Lung (tissue), 12 donors: ENCODE measurements around the gene THAP4. TPM values are rescaled to one million over a fixed set of nuclear protein-coding genes. Genes with fewer than 3 reads are reported as not detected.

ENCODE experiments used
- ATAC-seq: fragments of 200-7000 bp; cut with Tn5 transposase; one replicate; pipeline ENCODE4 v1.9.1; 2020; ENCODE audit warnings: moderate number of reproducible peaks; ENCODE audit not compliant: insufficient read depth, low FRiP score
- DNase-seq, 3 donors: peaks; one replicate each; pipeline ENCODE4 v3.0.0-alpha.2; 2013 to 2017
- H3K27ac ChIP-seq, 2 donors: one replicate each; pipeline ENCODE4 v1.5.1; 2013; ENCODE audit warnings: mild to moderate bottlenecking in 2 of 2, moderate library complexity in 2 of 2, control low read depth in 1 of 2, inconsistent platforms in 1 of 2, low read depth in 1 of 2, low read length in 1 of 2
- H3K27me3 ChIP-seq, 3 donors: one replicate each; pipeline ENCODE4 v1.5.1; 2013; ENCODE audit warnings: low read length in 2 of 3; ENCODE audit not compliant: control insufficient read depth in 3 of 3, insufficient read depth in 3 of 3
- H3K36me3 ChIP-seq, 4 donors: one replicate each; pipeline ENCODE4 v1.5.1; 2013; ENCODE audit warnings: low read length in 4 of 4, mild to moderate bottlenecking in 1 of 4, moderate library complexity in 1 of 4; ENCODE audit not compliant: control insufficient read depth in 4 of 4, insufficient read depth in 4 of 4
- H3K4me1 ChIP-seq, 5 donors: one replicate each; pipeline ENCODE4 v1.5.1; 2013; ENCODE audit warnings: low read length in 5 of 5, mild to moderate bottlenecking in 2 of 5, moderate library complexity in 1 of 5; ENCODE audit not compliant: control insufficient read depth in 5 of 5, insufficient read depth in 5 of 5
- H3K4me3 ChIP-seq: one replicate; pipeline ENCODE4 v1.5.1; 2013; ENCODE audit warnings: mild to moderate bottlenecking, control low read depth, moderate library complexity
- H3K9ac ChIP-seq, 2 donors: one replicate each; pipeline ENCODE4 v1.5.1; 2013; ENCODE audit warnings: low read length in 2 of 2, control low read depth in 1 of 2; ENCODE audit not compliant: insufficient read depth in 1 of 2
- H3K9me3 ChIP-seq, 4 donors: one replicate each; pipeline ENCODE4 v1.5.1; 2013; ENCODE audit warnings: low read length in 3 of 4, mild to moderate bottlenecking in 1 of 4, moderate library complexity in 1 of 4; ENCODE audit not compliant: control insufficient read depth in 4 of 4, insufficient read depth in 3 of 4
- WGBS, 2 donors: extraction: QIAGEN DNeasy Blood & Tissue Kit; methylation state at CpG; one replicate each; pipeline ENCODE4 v1.1.7; 2013; 5-methylcytosine and 5-hydroxymethylcytosine counted together
- polyA plus RNA-seq, 2 donors: library from polyadenylated mRNA; stranded (reverse); fragments of 200-250 nt; gene quantifications; one replicate each; pipeline ENCODE4 v1.2.1, GENCODE V29; 2013
- total RNA-seq, 2 donors: library from RNA; depleted of rRNA in 1 of 2; stranded (reverse); fragments of >200 nt in 1 of 2; gene quantifications; one replicate each; pipeline ENCODE4 v1.2.1, GENCODE V29; 2014 to 2021
- TF ChIP-seq, protein P1 (sequence below): IDR thresholded peaks from 2 replicates; pipeline ENCODE4 v1.5.1; 2012; ENCODE audit warnings: mild to moderate bottlenecking; ENCODE audit errors: control extremely low read depth, extremely low read depth
- donor health status: control.
- donor health status: control.
- donor health status: Bipolar disorder and iron deficiency.
- donor health status: healthy.
- donor health status: DM: yes; HTN: yes; CAD: no.

THAP4 gene
- total and polyA plus RNA-seq, 4 donors = 40.0 to 53.7 (median 45.0) TPM

DNA sequence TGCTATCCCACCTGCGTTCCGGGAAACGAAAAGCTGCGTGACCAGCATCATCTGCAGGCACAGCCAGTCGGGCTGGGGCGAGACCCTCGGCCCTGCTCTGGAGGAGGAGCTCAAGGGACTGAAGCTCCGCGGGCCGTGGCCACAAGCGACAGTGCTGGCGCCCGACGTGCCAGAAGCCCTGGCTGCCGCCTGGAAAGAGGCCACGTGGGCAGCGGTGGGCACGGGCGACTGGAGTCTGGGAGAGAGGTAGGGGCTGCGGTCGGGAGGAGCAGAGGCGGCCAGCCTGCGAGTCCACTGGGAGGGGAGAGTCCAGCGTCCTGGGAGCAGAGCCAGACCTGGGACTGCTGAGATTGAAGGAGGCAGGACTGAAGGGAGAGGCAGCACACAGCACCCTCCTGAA, 40.4 kb upstream of the THAP4 start:
- whole genome bisulfite sequencing, 2 donors = 90 to 97% methylated on average over 24 of the region's 24 CpGs
- TF ChIP-seq, protein P1, sequence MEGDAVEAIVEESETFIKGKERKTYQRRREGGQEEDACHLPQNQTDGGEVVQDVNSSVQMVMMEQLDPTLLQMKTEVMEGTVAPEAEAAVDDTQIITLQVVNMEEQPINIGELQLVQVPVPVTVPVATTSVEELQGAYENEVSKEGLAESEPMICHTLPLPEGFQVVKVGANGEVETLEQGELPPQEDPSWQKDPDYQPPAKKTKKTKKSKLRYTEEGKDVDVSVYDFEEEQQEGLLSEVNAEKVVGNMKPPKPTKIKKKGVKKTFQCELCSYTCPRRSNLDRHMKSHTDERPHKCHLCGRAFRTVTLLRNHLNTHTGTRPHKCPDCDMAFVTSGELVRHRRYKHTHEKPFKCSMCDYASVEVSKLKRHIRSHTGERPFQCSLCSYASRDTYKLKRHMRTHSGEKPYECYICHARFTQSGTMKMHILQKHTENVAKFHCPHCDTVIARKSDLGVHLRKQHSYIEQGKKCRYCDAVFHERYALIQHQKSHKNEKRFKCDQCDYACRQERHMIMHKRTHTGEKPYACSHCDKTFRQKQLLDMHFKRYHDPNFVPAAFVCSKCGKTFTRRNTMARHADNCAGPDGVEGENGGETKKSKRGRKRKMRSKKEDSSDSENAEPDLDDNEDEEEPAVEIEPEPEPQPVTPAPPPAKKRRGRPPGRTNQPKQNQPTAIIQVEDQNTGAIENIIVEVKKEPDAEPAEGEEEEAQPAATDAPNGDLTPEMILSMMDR = no peak
- DNase-seq (no peak), ATAC-seq (no peak)
- Histone ChIP-seq H3K9me3 (no peaks in the 10 kb centered on the region), H3K27ac (no peak overlapping the region), H3K4me1 (no peaks in the 10 kb centered on the region), H3K4me3 (no peak overlapping the region), H3K9ac (no peak overlapping the region), H3K27me3 (no peaks in the 10 kb centered on the region), H3K36me3 (peaks cover 0 to 43% (median 20%) of the 10 kb centered on the region in 4 donors)

DNA sequence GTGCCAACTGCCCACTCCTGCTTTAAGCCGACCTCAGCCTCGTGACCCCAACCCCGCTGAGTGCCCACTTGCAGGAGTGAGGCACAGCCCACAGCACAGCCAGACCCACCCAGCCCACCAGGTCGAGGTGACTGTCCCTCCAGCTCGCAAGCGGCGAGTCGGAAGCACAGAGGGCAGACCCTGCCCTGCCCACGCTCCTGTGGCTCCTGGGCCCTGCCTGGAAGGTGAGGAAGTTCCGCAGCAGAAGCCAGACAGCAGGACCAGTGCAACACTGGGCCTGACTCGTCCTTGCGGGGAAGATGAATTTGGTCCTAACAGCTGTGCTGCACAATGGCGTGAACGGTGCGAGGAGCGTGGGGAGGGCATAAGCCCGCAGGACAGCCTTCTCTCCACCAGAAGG, 39.7 kb upstream of the THAP4 start:
- no peak for ATAC-seq
- WGBS, 2 donors = 91 to 95% methylated on average over 17 of the region's 17 CpGs
- Histone ChIP-seq H3K4me3 (no peak overlapping the region), H3K9ac (no peak overlapping the region), H3K27ac (no peak overlapping the region), H3K9me3 (no peaks in the 10 kb centered on the region), H3K4me1 (no peaks in the 10 kb centered on the region), H3K36me3 (peaks cover 0 to 50% (median 20%) of the 10 kb centered on the region in 4 donors), H3K27me3 (no peaks in the 10 kb centered on the region)
- TF ChIP-seq, protein P1 = no peak
- DNase-seq = no peak

- DNase-seq (no peak), ATAC-seq (no peak)
- H3K27ac ChIP-seq = no peak overlapping the region
- no peaks in the 10 kb centered on the region for H3K9me3 ChIP-seq
- TF ChIP-seq, protein P1 = no peak
- no peaks in the 10 kb centered on the region for H3K4me1 ChIP-seq
- no peak overlapping the region for H3K9ac ChIP-seq
- H3K36me3 ChIP-seq = peaks cover 0 to 54% (median 21%) of the 10 kb centered on the region in 4 donors
- no peak overlapping the region for H3K4me3 ChIP-seq
- WGBS, 2 donors = 88 to 96% methylated on average over 17 of the region's 17 CpGs
- H3K27me3 ChIP-seq = no peaks in the 10 kb centered on the region
These were observed 38.9 kb upstream of the THAP4 start for GRCh38 chr2:241675885-241676284.
